ENCODE measurements around the gene DLG5.

The DLG5 gene

DNA sequence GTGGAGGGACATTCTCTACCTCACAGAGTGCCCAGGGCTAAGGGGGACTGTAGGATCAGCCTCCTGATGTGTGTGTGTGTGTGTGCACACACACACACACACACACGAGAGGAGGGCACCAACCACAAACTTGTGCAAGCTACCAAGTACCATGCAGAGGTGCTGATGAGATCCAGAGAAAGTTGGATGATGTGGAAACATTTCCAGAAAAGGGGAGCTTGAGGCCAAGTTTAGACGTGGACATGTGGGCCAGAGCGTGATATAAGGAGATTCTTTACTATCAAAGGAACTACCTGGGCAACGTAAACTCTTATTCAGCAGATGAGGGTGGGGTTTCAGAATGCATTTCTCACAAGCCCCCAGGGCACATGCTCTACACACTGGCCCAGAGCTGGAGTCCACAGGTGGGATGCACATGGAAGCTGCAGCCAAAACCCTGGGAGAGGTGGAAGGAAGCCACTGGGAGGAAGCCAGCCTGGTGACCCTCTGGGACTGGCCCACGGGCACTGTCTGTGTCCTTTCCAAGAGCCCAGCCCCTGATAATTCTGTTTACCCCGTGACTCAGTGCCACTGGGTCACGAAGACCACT is 53.5 kb downstream of the DLG5 start:
- H3F3A ChIP-seq (ENCODE audit: insufficient read depth): no peaks in the 10 kb centered on the region
- TF ChIP-seq, protein P1, sequence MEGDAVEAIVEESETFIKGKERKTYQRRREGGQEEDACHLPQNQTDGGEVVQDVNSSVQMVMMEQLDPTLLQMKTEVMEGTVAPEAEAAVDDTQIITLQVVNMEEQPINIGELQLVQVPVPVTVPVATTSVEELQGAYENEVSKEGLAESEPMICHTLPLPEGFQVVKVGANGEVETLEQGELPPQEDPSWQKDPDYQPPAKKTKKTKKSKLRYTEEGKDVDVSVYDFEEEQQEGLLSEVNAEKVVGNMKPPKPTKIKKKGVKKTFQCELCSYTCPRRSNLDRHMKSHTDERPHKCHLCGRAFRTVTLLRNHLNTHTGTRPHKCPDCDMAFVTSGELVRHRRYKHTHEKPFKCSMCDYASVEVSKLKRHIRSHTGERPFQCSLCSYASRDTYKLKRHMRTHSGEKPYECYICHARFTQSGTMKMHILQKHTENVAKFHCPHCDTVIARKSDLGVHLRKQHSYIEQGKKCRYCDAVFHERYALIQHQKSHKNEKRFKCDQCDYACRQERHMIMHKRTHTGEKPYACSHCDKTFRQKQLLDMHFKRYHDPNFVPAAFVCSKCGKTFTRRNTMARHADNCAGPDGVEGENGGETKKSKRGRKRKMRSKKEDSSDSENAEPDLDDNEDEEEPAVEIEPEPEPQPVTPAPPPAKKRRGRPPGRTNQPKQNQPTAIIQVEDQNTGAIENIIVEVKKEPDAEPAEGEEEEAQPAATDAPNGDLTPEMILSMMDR (IDR thresholded peaks at IDR 0.05; ENCODE audit: insufficient read depth, low read length, poor library complexity, severe bottlenecking): no peak
- no peak for TF ChIP-seq EZH2phosphoT487 (conservative IDR thresholded peaks at IDR 0.05; ENCODE audit: low read length)
- no peak overlapping the region for H3K4me3 ChIP-seq (ENCODE audit: insufficient read depth, low read length, poor library complexity, severe bottlenecking)
- no peaks in the 10 kb centered on the region for H3K9me3 ChIP-seq (ENCODE audit: insufficient read depth, low read length)
- H3K27me3 ChIP-seq (ENCODE audit: low read length): no peaks in the 10 kb centered on the region
- no peaks in the 10 kb centered on the region for H3K79me2 ChIP-seq (ENCODE audit: insufficient read depth, low read length)
- H3K36me3 ChIP-seq (ENCODE audit: low read length): no peaks in the 10 kb centered on the region
- H3K4me2 ChIP-seq (ENCODE audit: low read depth, low read length, poor library complexity, severe bottlenecking): no peak overlapping the region
- no peak overlapping the region for H2AFZ ChIP-seq (ENCODE audit: low read depth, low read length, severe bottlenecking)
- H3K9ac ChIP-seq (ENCODE audit: low read length): no peak overlapping the region
- H4K20me1 ChIP-seq (ENCODE audit: low read depth, low read length): no peaks in the 10 kb centered on the region
- H3K27ac ChIP-seq (ENCODE audit: low read depth, low read length): no peak overlapping the region
- H3K9me2 ChIP-seq (replicated peaks; ENCODE audit: insufficient read depth, low read length): no peaks in the 10 kb centered on the region

DNA sequence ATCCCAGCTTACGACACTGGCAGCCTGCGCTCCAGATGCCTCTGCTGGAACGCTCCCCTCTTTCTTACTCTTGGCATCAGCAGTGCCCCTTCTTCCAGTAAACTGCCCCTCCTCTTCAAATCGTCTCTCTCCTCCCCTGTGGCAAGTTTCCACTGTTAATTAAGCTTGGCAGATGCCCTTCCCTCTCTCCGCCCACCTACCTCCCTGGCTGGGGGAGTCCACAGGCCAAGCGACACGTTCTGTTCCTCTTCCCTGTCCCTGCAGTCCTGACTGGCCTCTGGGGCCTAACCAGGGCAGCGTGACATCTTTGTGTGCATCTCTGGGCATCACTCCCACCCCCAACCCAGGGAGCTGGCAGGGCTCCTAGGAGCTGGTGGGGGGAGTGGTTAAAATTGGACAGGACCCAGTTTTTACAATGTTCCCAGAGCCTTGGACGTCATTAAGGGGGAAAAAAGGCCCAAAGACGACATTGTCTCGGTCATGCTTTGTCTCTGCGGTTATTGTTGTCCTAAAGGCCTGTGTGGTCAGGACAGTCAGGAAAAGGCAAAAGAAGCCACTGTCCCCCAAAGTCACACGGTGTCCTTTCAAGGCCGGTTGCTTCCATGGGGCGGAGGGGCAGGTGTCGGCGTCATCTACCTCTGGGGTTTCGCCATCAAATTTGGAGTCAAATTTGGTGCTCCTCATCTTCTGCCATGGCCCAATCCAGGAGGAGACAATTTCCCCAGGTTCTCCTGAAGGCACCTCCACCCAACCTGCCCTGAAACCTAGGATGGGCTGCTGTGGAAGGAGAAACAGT is 54.2 kb downstream of the DLG5 start:
- H3K4me2 ChIP-seq (ENCODE audit: low read depth, low read length, poor library complexity, severe bottlenecking): no peak overlapping the region

DNA sequence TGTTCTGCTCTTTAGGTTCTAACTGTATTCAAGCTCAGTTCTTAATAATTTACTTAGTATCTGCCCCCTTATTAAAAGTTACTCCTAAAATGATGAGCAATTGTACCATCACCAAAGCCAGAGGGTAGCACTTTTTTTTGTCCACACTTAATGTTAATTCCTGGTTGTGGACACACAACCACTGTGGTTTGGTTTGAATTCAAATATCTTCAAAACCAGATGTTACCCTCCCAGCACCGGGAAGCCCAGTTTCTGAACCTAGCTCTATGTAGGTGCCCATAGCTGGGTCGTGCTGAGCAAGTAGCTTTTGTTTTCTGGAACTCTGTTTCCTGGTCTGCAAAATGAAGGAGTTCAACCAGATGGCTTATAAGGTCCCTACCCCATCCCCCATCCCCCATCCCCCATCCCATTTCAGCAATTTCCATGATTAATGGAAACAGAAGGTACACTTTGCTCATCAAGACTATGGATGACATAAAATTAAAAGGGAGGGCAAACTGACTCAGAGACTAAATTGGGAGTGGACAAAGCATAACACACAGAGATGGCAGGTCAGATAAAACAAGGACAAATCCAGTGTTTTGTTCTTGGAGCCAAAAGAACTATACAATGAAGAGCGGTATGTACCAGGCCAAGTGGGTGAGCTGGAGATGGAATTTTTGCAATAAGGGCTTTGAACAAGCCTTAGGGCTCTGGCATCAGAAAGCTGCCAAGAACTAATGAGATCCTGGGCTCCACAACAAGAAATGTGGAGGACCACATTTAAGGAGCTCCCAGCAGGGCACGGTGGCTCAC is 56.7 kb downstream of the DLG5 start:
- Histone ChIP-seq H3K9ac (ENCODE audit: low read length) (no peak overlapping the region), H3K27ac (ENCODE audit: low read depth, low read length) (no peak overlapping the region), H4K20me1 (ENCODE audit: low read depth, low read length) (no peaks in the 10 kb centered on the region), H2AFZ (ENCODE audit: low read depth, low read length, severe bottlenecking) (no peak overlapping the region), H3F3A (ENCODE audit: insufficient read depth) (no peaks in the 10 kb centered on the region), H3K36me3 (ENCODE audit: low read length) (no peaks in the 10 kb centered on the region), H3K4me3 (ENCODE audit: insufficient read depth, low read length, poor library complexity, severe bottlenecking) (no peak overlapping the region), H3K27me3 (ENCODE audit: low read length) (no peaks in the 10 kb centered on the region), H3K9me2 (replicated peaks; ENCODE audit: insufficient read depth, low read length) (no peaks in the 10 kb centered on the region), H3K9me3 (ENCODE audit: insufficient read depth, low read length) (no peaks in the 10 kb centered on the region), H3K79me2 (ENCODE audit: insufficient read depth, low read length) (no peaks in the 10 kb centered on the region), H3K4me2 (ENCODE audit: low read depth, low read length, poor library complexity, severe bottlenecking) (no peak overlapping the region)
- TF ChIP-seq, protein P1 (IDR thresholded peaks at IDR 0.05; ENCODE audit: insufficient read depth, low read length, poor library complexity, severe bottlenecking): no peak

More for the DNA sequence above, 54.2 kb downstream of the DLG5 start:
- H3K79me2 ChIP-seq (ENCODE audit: insufficient read depth, low read length): no peaks in the 10 kb centered on the region
- no peak overlapping the region for H3K4me3 ChIP-seq (ENCODE audit: insufficient read depth, low read length, poor library complexity, severe bottlenecking)
- H3K27ac ChIP-seq (ENCODE audit: low read depth, low read length): no peak overlapping the region
- TF ChIP-seq, protein P1 (IDR thresholded peaks at IDR 0.05; ENCODE audit: insufficient read depth, low read length, poor library complexity, severe bottlenecking): no peak
- H4K20me1 ChIP-seq (ENCODE audit: low read depth, low read length): no peaks in the 10 kb centered on the region
- no peaks in the 10 kb centered on the region for H3F3A ChIP-seq (ENCODE audit: insufficient read depth)
- H3K27me3 ChIP-seq (ENCODE audit: low read length): no peaks in the 10 kb centered on the region
- no peak overlapping the region for H2AFZ ChIP-seq (ENCODE audit: low read depth, low read length, severe bottlenecking)
- H3K36me3 ChIP-seq (ENCODE audit: low read length): no peaks in the 10 kb centered on the region
- no peaks in the 10 kb centered on the region for H3K9me2 ChIP-seq (replicated peaks; ENCODE audit: insufficient read depth, low read length)
- no peak overlapping the region for H3K9ac ChIP-seq (ENCODE audit: low read length)
- H3K9me3 ChIP-seq (ENCODE audit: insufficient read depth, low read length): no peaks in the 10 kb centered on the region

All from SU-DHL-6 (cell line).